ENCODE data around the gene CNDP2. TPM values are rescaled to one million over a fixed set of nuclear protein-coding genes. Genes with fewer than 3 reads are reported as not detected.

The CNDP2 gene
- total RNA-seq, 1 donor from 2014 or later = 67.4 TPM

DNA sequence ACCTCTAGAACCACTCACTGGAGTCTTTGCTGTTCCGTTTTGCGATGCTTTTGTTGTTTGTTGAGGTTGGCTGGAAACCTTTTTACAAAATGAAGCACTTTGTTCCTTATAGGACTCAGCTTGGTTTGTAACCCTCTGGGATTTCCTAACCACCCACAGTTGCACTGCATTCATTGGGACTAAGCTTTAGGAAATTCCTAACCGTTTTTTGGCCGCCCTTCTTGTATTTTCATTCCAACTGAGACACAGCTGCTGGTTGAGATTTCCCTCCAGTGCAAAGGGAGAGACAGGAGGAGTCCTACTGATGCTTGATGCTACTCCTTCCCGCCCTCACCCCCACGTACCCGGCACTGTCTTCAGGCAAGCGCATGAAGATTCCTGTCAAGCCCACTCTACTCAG is 32.9 kb upstream of the CNDP2 start:
- Histone ChIP-seq H3K36me3 (ENCODE audit: control insufficient read depth, insufficient read depth, low read length) (no peaks in the 10 kb centered on the region), H3K4me3 (ENCODE audit: low read depth, low read length) (no peak overlapping the region), H3K27me3 (ENCODE audit: control insufficient read depth, insufficient read depth, low read length) (no peaks in the 10 kb centered on the region)
- FAIRE-seq (no peak), DNase-seq (ENCODE audit: low read depth) (no peak)
- TF ChIP-seq, protein P1, sequence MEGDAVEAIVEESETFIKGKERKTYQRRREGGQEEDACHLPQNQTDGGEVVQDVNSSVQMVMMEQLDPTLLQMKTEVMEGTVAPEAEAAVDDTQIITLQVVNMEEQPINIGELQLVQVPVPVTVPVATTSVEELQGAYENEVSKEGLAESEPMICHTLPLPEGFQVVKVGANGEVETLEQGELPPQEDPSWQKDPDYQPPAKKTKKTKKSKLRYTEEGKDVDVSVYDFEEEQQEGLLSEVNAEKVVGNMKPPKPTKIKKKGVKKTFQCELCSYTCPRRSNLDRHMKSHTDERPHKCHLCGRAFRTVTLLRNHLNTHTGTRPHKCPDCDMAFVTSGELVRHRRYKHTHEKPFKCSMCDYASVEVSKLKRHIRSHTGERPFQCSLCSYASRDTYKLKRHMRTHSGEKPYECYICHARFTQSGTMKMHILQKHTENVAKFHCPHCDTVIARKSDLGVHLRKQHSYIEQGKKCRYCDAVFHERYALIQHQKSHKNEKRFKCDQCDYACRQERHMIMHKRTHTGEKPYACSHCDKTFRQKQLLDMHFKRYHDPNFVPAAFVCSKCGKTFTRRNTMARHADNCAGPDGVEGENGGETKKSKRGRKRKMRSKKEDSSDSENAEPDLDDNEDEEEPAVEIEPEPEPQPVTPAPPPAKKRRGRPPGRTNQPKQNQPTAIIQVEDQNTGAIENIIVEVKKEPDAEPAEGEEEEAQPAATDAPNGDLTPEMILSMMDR (IDR thresholded peaks at IDR 0.05; ENCODE audit: insufficient read depth, low read length, severe bottlenecking) = no peak

DNA sequence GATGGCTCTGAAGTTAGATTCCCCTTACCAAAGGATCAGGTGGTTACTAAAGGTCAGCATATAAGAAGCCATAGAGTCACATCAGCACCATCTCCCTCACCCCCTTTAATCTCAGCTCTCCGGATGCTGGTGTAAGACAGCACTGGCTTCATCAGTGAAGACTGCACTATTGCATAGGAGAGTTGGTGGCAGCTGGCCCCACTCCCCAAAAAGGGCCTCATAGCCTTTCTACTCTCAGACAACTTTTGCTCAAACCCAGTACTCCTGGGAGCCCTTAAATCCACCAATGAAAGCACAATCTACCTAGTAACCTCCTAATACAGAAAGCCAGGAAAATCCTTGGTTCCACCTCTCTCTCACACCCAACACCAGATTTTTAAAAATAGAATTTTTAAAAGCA is 32.2 kb upstream of the CNDP2 start:
- FAIRE-seq = no peak
- H3K27me3 ChIP-seq (ENCODE audit: control insufficient read depth, insufficient read depth, low read length) = no peaks in the 10 kb centered on the region

DNA sequence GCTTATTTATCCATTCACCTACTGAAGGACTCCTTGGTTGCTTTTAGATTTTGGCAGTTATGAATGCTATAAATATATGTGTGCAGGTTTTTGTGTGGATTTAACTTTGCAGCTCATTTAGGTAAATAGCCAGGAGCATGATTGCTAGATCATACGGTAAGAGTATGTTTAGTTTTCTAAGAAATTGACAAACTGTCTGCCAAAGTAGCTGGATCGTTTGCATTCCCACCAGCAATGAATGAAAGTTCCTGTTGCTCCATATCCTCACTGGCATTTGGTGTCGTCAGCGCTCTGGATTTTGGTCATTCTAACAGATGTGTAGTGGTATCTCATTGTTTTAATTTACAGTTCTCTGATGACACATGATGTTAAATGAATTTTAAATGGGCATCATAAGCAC is 30.4 kb upstream of the CNDP2 start:
- TF ChIP-seq, protein P1 (IDR thresholded peaks at IDR 0.05; ENCODE audit: insufficient read depth, low read length, severe bottlenecking) = no peak
- Histone ChIP-seq H3K36me3 (ENCODE audit: control insufficient read depth, insufficient read depth, low read length) (no peaks in the 10 kb centered on the region), H3K4me3 (ENCODE audit: low read depth, low read length) (no peak overlapping the region), H3K27me3 (ENCODE audit: control insufficient read depth, insufficient read depth, low read length) (no peaks in the 10 kb centered on the region)
- DNase-seq (ENCODE audit: low read depth) = no peak
- FAIRE-seq = no peak

More for the DNA sequence above, 32.2 kb upstream of the CNDP2 start:
- H3K4me3 ChIP-seq (ENCODE audit: low read depth, low read length) = no peak overlapping the region
- no peaks in the 10 kb centered on the region for H3K36me3 ChIP-seq (ENCODE audit: control insufficient read depth, insufficient read depth, low read length)
- TF ChIP-seq, protein P1 (IDR thresholded peaks at IDR 0.05; ENCODE audit: insufficient read depth, low read length, severe bottlenecking) = no peak
- no peak for DNase-seq (ENCODE audit: low read depth)

DNA sequence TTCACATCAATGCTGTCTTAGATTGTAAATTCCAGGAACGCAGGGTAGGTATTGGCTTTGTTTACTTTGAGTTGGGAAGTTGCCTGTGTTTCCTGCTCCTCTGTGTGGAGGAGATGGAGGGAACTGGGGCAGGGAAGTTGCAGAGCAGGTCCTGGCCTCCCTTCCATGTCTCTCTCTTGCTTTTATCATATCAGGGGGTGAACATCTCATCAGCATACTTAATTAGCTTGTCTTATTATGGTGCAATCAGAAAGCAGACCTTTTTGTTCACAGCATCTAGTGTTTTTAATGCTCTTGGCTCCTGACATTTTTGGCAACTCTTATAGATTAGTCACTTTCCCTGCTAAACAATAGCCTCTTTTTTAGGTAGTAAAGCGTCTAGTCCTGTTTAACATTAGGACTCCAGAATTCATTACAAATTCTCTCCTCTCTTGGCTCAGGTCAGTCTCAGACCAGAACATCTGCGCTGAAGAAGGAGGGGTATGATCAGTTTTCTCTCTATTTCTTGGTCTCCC is 27.6 kb upstream of the CNDP2 start:
- H3K4me3 ChIP-seq (ENCODE audit: low read depth, low read length) = no peak overlapping the region
- no peak for FAIRE-seq
- H3K27me3 ChIP-seq (ENCODE audit: control insufficient read depth, insufficient read depth, low read length) = no peaks in the 10 kb centered on the region
- peak; percentile 52 for DNase-seq (ENCODE audit: low read depth)
- H3K36me3 ChIP-seq (ENCODE audit: control insufficient read depth, insufficient read depth, low read length) = no peaks in the 10 kb centered on the region
- TF ChIP-seq, protein P1 (IDR thresholded peaks at IDR 0.05; ENCODE audit: insufficient read depth, low read length, severe bottlenecking) = no peak

DNA sequence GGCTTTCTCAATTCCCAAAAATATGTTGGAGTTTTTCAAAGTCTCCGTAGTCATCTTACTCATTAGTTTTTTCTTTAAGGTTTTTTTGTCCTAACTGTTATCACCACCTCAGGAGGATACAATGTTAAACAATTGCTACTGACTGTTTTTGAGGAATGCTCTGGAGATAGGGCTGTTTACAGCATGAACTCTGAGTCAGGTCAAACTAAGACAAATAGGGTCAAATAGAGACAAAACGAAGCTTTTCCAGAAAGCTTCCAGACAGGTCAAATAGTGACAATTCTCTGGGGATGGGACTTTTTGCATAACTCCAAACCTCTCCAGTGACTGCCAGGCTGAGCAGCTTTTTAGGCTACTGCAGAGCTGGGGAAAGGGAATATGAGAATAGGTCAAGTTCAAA is 23.9 kb upstream of the CNDP2 start:
- Histone ChIP-seq H3K36me3 (ENCODE audit: control insufficient read depth, insufficient read depth, low read length) (no peaks in the 10 kb centered on the region), H3K4me3 (ENCODE audit: low read depth, low read length) (no peak overlapping the region), H3K27me3 (ENCODE audit: control insufficient read depth, insufficient read depth, low read length) (no peaks in the 10 kb centered on the region)
- DNase-seq (ENCODE audit: low read depth) = no peak
- TF ChIP-seq, protein P1 (IDR thresholded peaks at IDR 0.05; ENCODE audit: insufficient read depth, low read length, severe bottlenecking) = no peak
- no peak for FAIRE-seq

DNA sequence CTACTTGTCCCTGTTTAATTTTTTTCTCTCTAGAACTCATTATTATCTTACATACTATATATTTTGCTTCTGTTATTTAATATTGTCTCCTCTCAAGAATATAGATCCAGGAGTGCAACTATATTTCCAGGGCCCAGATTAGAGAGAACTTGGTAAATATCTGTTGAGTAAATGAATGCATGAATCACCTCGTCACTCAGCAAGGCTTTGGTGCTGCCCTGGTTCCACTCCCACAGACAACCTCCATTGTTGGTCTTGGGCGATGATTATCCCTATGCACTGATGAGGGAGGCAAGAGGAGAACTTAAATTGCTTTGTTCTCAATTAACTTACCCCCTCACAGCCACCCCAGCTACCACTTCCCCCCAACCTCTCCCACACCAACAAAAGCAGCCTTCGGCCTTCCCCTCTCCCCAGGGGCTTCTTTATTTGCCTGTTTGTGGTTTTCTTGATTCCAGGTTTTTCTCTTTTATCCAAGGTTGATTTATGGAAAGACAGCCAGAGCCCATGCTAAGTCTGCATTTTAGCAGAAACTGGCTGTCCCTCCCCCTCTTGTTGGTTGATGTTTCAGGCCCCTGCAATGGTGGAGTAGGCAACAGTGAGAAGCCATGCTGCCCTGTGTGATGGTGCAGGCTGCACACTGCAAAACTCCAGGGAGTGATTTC is 22.1 kb upstream of the CNDP2 start:
- TF ChIP-seq, protein P1 (IDR thresholded peaks at IDR 0.05; ENCODE audit: insufficient read depth, low read length, severe bottlenecking) = no peak
- DNase-seq (ENCODE audit: low read depth) = peak; percentile 50
- H3K27me3 ChIP-seq (ENCODE audit: control insufficient read depth, insufficient read depth, low read length) = no peaks in the 10 kb centered on the region

More for the DNA sequence above, 22.1 kb upstream of the CNDP2 start:
- FAIRE-seq = no peak
- H3K4me3 ChIP-seq (ENCODE audit: low read depth, low read length) = no peak overlapping the region
- H3K36me3 ChIP-seq (ENCODE audit: control insufficient read depth, insufficient read depth, low read length) = no peaks in the 10 kb centered on the region
